SW480 (cell line): ENCODE data around the gene AZIN2.
"Not testable (repeated sequence)": the region's sequence is repeated elsewhere in the genome, so short reads cannot be mapped to it uniquely, and the experiment has no call there.

ENCODE experiments used
- DNase-seq: peaks from one replicate; pipeline ENCODE4 v3.0.0-alpha.2; 2016; ENCODE audit warnings: low spot score

The AZIN2 gene

GRCh38 chr1:33094971-33095604 lies 14.1 kb downstream of the AZIN2 start:
- DNase-seq, result peak; percentile 47

DNA sequence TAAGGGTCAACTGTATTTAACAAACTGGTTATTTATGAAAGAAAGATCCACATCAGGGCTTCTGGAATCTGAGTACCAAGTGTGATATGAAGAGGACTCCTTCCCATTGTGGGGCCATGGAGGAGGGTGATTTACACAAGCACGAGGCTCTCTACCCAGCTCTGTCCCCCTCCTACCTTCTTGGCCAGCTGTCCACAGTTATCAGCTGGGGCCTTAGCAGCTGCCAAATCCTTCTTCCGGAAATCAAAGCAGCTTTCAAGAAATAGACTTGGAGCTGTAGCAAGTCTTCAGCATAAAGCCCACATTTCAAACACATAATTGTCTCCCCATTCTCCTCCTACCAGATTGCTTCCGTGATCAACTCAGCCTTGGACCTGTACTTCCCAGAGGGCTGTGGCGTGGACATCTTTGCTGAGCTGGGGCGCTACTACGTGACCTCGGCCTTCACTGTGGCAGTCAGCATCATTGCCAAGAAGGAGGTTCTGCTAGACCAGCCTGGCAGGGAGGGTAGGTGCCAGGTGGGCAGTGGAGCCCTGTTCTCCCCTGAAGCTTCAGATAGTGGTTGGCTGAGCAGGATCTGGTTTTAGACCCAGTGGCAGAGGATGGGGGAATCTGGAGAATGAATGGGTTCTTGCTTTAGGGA lies 15.5 kb downstream of the AZIN2 start:
- DNase-seq, result no peak

DNA sequence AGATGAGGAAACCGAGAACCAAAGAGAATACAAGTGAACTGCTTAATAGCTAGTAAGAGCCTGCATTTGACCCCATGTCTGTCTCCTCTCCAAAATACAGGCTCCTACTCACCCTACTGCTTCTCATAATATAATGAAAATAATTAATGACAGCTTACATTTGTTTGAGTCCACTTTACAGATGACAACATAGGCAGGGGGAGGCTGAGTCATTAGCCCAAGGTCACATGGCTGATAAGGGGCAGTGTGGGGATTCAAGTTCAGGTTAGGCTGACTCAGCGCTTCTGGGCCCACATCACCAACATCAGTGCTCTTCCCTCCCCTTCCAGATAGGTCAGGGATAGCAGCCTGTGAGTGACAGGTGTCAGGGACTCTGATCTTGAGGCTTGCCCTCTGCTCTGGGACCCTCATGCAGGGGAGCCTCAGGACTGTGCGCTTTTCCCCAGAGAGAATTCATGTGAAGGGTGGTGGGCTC lies 16.2 kb downstream of the AZIN2 start:
- no peak for DNase-seq

DNA sequence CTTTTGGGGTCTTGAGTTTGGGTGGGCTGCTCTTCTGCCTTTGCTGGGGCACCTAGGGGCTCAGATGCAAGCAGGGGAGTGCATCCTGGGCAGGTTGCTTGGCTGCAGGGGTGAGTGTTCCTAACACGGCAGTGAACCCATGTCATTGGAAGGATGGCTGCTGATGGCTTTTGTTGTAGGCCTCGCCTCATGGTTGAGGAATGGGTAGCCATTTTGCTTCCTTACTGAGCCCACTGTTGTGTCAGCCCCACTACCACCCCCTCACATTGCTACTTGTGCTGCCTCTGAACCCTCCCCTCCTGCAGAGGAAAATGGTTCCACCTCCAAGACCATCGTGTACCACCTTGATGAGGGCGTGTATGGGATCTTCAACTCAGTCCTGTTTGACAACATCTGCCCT lies 16.8 kb downstream of the AZIN2 start:
- DNase-seq, result no peak

DNA sequence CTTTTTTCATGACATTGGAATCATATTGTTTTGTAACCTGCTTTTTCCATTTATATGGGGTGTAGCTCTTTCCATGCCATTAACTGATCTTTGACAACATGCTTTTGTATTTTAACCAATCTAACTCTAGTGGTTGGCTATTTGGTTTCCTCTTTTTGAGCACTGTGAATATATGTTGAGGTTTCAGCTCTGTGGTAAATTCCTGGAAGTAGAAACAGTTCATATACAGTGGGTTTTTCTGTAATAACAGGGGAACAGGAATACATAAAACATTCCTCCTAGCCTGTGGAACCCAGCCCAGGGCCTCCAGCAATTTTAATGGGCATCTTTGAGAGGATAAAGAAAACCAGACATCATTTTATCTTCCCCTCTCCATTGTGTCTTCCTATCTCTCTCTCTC lies 17.4 kb downstream of the AZIN2 start:
- DNase-seq, result peak; percentile 22

- peak; percentile 100 for DNase-seq
Observed at GRCh38 chr1:33099290-33100118, 18.6 kb downstream of the AZIN2 start.

- DNase-seq, result not testable (repeated sequence)
Observed at GRCh38 chr1:33100119-33100415, 19.1 kb downstream of the AZIN2 start.

DNA sequence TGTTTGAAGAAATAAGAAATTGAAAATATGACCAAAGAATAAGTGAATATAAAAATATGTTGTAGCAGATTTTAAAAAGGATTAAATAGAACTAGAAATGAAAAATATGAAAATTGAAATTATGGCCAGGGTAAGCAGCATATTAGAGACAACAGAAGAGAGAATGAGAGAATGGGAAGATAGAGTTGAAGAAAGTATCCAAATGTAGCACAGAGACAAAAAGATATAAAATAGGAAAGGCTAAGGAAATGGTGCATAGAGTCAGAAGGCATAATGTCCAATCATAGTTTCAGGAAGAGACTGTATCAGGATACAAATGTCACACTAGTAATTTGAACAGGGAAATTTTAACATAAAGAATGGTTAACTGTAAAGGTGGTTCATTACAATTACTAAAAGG lies 29.5 kb downstream of the AZIN2 start:
- no peak for DNase-seq

DNA sequence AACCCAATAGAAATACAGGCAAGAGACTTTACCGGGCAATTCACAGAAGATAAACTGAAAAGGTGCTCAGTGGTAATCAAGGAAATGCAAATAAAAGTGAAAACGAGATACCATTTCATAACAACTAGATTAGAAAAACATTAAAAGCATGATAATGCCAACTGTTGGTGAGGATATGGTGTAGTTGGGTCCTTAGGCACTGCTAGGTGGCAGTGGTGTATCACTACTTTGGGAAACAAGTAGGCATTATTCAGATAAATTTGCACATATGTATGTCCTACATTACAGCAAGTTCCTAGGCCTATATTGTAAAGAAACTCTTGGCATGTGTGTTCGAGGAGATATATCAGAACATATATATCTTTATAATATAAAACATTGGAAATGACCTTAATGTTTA lies 31.0 kb downstream of the AZIN2 start:
- peak; percentile 44 for DNase-seq

DNA sequence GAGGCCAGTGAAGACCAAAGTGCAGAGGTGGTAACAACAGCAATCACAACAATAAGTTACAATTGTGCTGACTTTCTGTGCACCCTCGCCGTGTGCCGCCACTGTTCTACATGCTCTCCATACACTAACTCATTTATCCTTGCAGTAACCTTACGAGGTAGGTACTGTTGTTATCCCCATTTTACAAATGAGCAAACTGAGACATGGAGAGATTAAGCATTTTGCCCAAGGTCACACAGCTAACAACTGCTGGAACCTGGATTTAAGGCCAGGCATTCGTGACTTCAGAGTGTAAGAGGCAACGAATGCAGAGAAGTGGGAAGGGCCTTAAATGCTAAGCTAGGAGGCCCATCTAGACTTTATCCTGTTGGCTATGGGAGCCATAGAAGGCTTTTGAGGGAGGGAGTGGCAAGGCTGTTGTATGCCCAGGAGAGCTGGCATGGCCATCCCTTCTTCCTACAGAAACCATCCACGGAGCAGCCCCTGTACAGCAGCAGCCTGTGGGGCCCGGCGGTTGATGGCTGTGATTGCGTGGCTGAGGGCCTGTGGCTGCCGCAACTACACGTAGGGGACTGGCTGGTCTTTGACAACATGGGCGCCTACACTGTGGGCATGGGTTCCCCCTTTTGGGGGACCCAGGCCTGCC lies 36.6 kb downstream of the AZIN2 start:
- no peak for DNase-seq

DNA sequence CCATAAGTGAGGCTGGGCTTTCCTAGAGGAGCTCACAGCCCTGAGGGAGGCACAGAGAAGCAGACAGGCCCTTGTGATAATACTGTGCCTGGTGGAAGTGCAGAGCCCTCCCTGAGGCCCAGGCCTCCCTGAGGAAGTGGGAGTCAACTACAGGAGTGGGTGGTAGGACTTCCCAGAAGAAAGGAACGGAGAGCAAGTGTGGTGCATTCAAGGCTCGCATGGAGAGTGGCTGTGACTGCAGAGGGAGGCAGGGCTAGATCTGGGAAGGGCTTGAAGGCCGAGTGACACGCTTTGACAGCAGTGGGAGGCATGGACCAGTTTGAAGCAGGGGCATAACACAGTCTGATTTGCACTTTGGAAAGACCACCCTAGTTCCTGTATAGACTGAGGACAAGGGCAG lies 37.3 kb downstream of the AZIN2 start:
- DNase-seq, result no peak

DNA sequence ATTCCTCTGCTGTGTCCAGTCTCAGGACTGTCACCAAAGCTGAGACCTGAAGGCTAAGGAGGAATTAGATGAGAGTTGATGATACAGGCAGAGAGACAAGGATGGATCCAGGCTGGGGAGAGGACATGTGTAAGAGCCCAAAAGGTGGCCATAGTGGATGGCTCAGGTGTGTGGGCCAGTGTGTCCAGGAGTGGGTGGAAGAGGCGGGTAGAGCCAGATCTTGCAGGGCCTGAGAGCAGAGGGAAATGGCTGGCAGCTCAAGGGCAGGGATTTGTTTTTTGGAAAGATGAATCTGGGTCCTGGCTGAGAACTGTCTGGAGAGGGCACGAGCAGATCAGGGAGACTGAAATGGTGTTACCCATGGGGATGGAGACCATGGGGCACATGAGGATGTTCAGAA lies 38.1 kb downstream of the AZIN2 start:
- no peak for DNase-seq

GRCh38 chr1:33119532-33120217 lies 38.7 kb downstream of the AZIN2 start:
- DNase-seq, result no peak

DNA sequence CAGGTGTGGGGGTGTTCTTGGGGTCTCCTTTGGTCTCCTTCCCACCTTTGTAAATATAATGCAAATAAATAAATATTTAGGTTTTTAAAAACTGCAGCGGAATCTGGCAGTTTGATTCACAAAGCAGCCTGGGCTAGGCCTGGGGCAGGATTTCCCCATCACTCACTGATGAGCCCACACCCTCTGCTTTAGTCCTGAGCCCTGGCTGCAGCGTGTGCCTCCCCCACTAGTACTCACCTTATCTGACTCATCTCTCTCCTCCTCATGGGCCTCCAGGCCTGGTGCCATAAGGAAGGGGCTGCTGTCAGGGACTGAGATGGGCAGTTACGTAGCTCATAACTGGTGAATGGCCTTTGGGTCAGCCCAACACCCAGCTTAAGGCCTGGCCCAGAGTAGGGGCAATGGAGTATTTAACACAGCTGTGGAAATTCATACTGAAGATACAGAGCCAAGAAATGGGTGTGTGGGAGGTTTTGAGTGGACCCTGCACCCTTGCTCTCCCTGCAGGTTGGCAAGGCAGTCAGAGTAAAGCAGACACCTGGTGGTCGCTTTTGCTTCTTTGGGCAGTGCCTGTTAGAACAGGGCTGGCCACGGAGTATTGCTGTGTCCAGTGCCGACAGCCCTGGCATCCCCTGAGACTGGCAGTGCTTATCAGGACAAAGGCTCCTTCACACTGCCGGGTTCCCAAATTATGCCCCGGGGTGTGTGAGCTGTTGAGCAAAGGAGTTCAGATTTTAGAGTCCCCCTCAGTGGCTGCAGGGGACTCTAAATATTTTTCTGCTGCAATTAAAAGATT lies 39.7 kb downstream of the AZIN2 start:
- DNase-seq, result no peak

- DNase-seq, result no peak
Observed at GRCh38 chr1:33121728-33122127, 40.8 kb downstream of the AZIN2 start.

GRCh38 chr1:33122483-33123178 lies 41.7 kb downstream of the AZIN2 start:
- DNase-seq, result no peak

DNA sequence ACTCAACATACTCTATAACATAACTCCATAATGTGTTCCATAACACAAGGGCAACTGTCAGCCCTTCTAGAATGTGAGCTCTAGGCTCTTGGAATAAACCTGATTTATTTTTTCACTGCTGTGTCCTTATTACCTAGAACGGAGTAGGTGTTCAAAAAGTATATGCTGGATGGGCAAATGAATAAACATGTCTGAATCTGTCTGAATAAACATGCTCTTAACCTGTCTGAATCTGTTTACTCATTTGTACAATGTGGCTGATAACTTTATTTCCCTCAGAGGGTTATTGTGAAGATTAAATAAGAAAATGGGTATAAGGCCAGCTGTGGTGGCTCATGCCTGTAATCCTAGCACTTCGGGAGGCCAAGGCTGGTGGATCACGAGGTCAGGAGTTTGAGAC lies 42.3 kb downstream of the AZIN2 start:
- DNase-seq, result no peak

DNA sequence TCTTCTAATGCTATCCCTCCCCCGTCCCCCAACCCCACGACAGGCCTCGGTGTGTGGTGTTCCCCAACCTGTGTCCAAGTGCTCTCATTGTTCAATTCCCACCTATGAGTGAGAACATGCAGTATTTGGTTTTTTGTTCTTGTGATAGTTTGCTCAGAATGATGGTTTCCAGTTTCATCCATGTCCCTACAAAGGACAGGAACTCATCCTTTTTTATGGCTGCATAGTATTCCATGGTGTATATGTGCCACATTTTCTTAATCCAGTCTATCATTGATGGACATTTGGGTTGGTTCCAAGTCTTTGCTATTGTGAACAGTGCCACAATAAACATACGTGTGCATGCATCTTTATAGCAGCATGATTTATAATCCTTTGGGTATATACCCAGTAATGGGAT lies 43.7 kb downstream of the AZIN2 start:
- not testable (repeated sequence) for DNase-seq

DNA sequence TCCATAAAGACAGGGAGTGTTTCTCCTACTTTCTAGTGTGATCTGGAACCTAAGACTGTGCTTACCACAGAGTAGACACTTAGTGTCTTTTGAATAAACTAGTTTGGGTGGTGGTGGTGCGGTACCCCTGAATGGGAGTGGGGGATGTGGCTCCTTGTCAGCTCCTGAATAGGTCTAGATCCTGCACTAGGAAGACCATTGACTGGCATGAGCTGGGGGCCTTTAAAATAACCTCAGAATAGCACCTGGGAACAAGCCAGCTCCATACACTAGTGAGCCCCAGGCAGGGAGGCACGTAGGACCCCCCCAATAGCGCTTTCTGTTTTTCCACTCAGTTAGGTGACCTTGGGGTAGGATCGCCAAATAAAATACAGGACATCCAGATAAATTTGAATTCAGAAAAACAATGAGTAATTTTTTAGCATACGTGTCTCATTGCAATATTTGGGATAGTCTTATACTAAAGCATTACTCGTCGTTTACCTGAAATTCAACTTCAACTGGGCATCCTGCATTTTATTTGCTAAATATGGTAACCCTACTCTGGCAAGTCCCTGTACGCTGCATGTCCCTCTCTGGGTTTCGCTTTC lies 45.6 kb downstream of the AZIN2 start:
- no peak for DNase-seq
